Gastrocnemius medialis (tissue), 4 donors: Measurements from ENCODE around the gene BCL10. TPM values are rescaled to one million over a fixed set of nuclear protein-coding genes. Genes with fewer than 3 reads are reported as not detected.

ENCODE experiments used
- ATAC-seq, 2 donors: fragments of 150-250 bp; one replicate each; pipeline ENCODE4 v1.9.1; 2016
- DNase-seq, 2 donors: peaks; one replicate each; pipeline ENCODE4 v3.0.0-alpha.2; 2019
- H3K27ac ChIP-seq, 4 donors: fragments of 200-600 bp; sonication (generic); 1 replicate in 1 of 4; 2 replicates in 3 of 4; pipeline ENCODE4 v1.5.1; 2016 to 2018; ENCODE audit warnings: mild to moderate bottlenecking in 2 of 4, moderate library complexity in 1 of 4
- H3K27me3 ChIP-seq, 3 donors: fragments of 200-600 bp; sonication (generic) in 2 of 3; 1 replicate in 1 of 3; 2 replicates in 2 of 3; pipeline versions ENCODE4 v1.5.1 to v1.6.0; 2016 to 2019; ENCODE audit warnings: mild to moderate bottlenecking in 1 of 3, moderate library complexity in 1 of 3
- H3K36me3 ChIP-seq, 2 donors: fragments of 200-600 bp; sonication (generic) in 1 of 2; one replicate each; pipeline ENCODE4 v1.5.1; 2017 to 2018
- H3K4me1 ChIP-seq, 2 donors: fragments of 200-600 bp; sonication (generic) in 1 of 2; one replicate each; pipeline ENCODE4 v1.5.1; 2016 to 2017; ENCODE audit warnings: mild to moderate bottlenecking in 2 of 2
- H3K4me3 ChIP-seq, 4 donors: fragments of 200-600 bp; sonication (generic) in 3 of 4; 1 replicate in 1 of 4; 2 replicates in 3 of 4; pipeline ENCODE4 v1.5.1; 2016 to 2019; ENCODE audit warnings: mild to moderate bottlenecking in 2 of 4
- H3K9me3 ChIP-seq, 3 donors: fragments of 200-600 bp; sonication (generic) in 2 of 3; 1 replicate in 1 of 3; 2 replicates in 2 of 3; pipeline ENCODE4 v1.5.1; 2016 to 2019
- CTCF ChIP-seq, 5 experiments: fragments of 450-650 bp in 3 of 5; fragments of 200-600 bp in 2 of 5; sonication (generic) in 2 of 5; IDR thresholded peaks in 4 of 5; conservative IDR thresholded peaks in 1 of 5; 1 replicate in 4 of 5; 2 replicates in 1 of 5; pipeline ENCODE4 v1.5.1; 2016 to 2019; ENCODE audit warnings: antibody characterized with exemption in 5 of 5, mild to moderate bottlenecking in 3 of 5, moderate library complexity in 3 of 5
- POLR2A ChIP-seq, 2 donors: fragments of 450-650 bp; IDR thresholded peaks; one replicate each; pipeline ENCODE4 v1.6.1; 2017; ENCODE audit warnings: antibody characterized with exemption in 2 of 2, mild to moderate bottlenecking in 2 of 2, moderate library complexity in 2 of 2
- in situ Hi-C, 4 donors: fragments of 200-750 bp; cut with MboI; loops; one replicate each; pipeline versions ENCODE4 v1.15.0 to v1.8.0; 2017; ENCODE audit warnings: low sequenced_read_pairs in 4 of 4
- intact Hi-C: fragments of 100-400 bp; cut with DNase I; formaldehyde crosslinking; loops from one replicate; pipeline ENCODE4 v1.15.1; 2023; ENCODE audit warnings: low total_unique reads
- total RNA-seq, 4 donors: library from RNA; depleted of rRNA; stranded (reverse); fragments of >200 nt; gene quantifications; one replicate each; pipeline versions ENCODE4 v1.1.0 to v1.2.3, GENCODE V29; 2016

The BCL10 gene
- total RNA-seq, 4 donors from 2014 or later = 4.3 to 6.4 (median 5.4) TPM

DNA sequence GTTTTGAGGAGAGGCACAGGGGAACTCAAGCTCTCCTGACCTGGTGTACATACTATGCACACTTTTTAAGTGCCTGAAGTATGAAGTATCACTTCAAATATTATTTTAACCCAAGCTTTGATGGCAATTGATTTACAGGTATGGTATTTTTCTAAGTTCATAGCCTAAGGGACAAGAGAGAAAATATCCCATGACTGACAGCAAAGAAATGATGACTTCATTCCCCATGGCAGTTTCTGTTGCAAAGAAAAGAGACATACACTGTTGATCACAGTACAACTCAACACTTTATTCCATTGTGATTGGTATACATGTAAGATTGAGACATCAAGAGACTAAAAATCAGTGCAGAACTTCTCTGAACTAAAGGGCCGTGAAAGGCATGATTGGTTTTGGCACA, 41.8 kb upstream of the BCL10 start:
- DNase-seq = no peak
- H3K27me3 ChIP-seq = no peaks in the 10 kb centered on the region
- no peak overlapping the region for H3K4me3 ChIP-seq
- TF ChIP-seq CTCF (IDR thresholded peaks at IDR 0.05 in 4 of 5, conservative IDR thresholded peaks at IDR 0.05 in 1 of 5) (no peak), POLR2A (IDR thresholded peaks at IDR 0.05) (no peak)
- no peak for ATAC-seq
- H3K27ac ChIP-seq = no peak overlapping the region
- intact Hi-C loops (no loop called here), in situ Hi-C loops (loop anchor here (10.0 to 25.0 kb wide), 3 partner anchors 257 to 569 kb away; partner anchors contain the start of gene CCN1 (in 1 of the 4))
- H3K4me1 ChIP-seq = peaks cover 28 to 33% of the 10 kb centered on the region in 2 donors
- H3K9me3 ChIP-seq = no peaks in the 10 kb centered on the region
- H3K36me3 ChIP-seq = no peaks in the 10 kb centered on the region

DNA sequence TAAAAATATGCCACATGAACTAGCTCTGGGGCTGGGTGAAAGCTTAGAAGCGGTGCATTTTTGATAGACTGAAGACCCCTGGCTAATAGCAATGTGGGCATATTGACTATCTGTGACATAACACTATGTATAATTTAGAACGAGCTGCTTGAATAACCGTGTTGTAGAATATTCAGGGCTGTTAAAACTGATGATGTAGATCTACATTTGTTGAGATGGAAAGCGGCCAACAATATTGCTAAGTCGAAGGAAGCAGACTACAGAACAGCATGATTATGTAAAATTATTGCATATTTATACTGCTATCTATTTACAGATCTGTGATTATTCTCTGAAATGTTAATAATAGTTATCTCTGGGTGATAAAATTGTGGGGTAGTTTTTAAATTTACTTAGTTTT, 41.1 kb upstream of the BCL10 start:
- no peak for TF ChIP-seq CTCF (IDR thresholded peaks at IDR 0.05 in 4 of 5, conservative IDR thresholded peaks at IDR 0.05 in 1 of 5)
- no peak for TF ChIP-seq POLR2A (IDR thresholded peaks at IDR 0.05)
- no peaks in the 10 kb centered on the region for H3K9me3 ChIP-seq
- H3K27me3 ChIP-seq = no peaks in the 10 kb centered on the region
- no peaks in the 10 kb centered on the region for H3K36me3 ChIP-seq
- no peak overlapping the region for H3K4me3 ChIP-seq
- in situ Hi-C loops (loop anchor here (10.0 to 25.0 kb wide), 3 partner anchors 257 to 570 kb away; partner anchors contain the start of gene CCN1 (in 1 of the 4)), intact Hi-C loops (no loop called here)
- H3K4me1 ChIP-seq = peaks cover 32 to 35% of the 10 kb centered on the region in 2 donors
- DNase-seq (no peak), ATAC-seq (no peak)
- H3K27ac ChIP-seq = no peak overlapping the region

DNA sequence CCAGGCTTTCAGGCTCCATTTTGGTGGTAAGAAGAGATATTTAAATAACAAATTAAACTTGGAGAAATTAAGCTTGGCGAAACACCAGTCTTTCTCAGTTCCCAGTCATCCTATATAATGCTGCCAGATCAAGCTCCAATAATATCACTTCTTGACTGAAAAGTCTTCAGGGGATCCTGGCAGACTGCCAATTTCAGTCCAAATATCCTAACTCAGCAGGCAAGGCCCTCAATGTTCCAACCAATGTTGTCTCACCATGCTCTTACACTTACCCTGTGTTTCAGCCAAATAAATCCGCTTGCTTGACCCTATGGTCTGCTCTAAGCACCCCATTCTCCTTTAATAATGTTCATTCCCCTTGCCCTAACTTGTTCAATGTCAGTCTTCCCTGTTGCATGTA, 39.9 kb upstream of the BCL10 start:
- DNase-seq (no peak), ATAC-seq (no peak)
- H3K4me3 ChIP-seq = no peak overlapping the region
- H3K36me3 ChIP-seq = no peaks in the 10 kb centered on the region
- no peaks in the 10 kb centered on the region for H3K9me3 ChIP-seq
- H3K27ac ChIP-seq = peak overlapping the region; percentile 83 to 90 (median 85)
- TF ChIP-seq CTCF (IDR thresholded peaks at IDR 0.05 in 4 of 5, conservative IDR thresholded peaks at IDR 0.05 in 1 of 5) = no peak
- TF ChIP-seq POLR2A (IDR thresholded peaks at IDR 0.05) = no peak
- in situ Hi-C loops = loop anchor here (10.0 to 25.0 kb wide), 3 partner anchors 258 to 571 kb away; partner anchors contain the start of gene CCN1 (in 1 of the 4)
- intact Hi-C loops = no loop called here
- H3K27me3 ChIP-seq = no peaks in the 10 kb centered on the region
- H3K4me1 ChIP-seq = peaks cover 32 to 35% of the 10 kb centered on the region in 2 donors

GRCh38 chr1:85315789-85316188, 39.4 kb upstream of the BCL10 start:
- Histone ChIP-seq H3K9me3 (no peaks in the 10 kb centered on the region), H3K4me1 (peaks cover 32 to 35% of the 10 kb centered on the region in 2 donors), H3K36me3 (no peaks in the 10 kb centered on the region), H3K27me3 (no peaks in the 10 kb centered on the region), H3K4me3 (no peak overlapping the region), H3K27ac (peak overlapping the region; percentile 83 to 90 (median 85))
- ATAC-seq (peak; percentile 60 to 72), DNase-seq (peak in 1 of 2 donors; percentile 42)
- TF ChIP-seq POLR2A (IDR thresholded peaks at IDR 0.05) (no peak), CTCF (IDR thresholded peaks at IDR 0.05 in 4 of 5, conservative IDR thresholded peaks at IDR 0.05 in 1 of 5) (no peak)
- intact Hi-C loops (loop anchor here (1.0 to 2.0 kb wide), 2 partner anchors 24 to 265 kb away; partner anchors contain the start of gene CCN1), in situ Hi-C loops (loop anchor here (10.0 to 25.0 kb wide), 3 partner anchors 259 to 572 kb away; partner anchors contain the start of gene CCN1 (in 1 of the 4))
